NCI-H748 treated with DMSO at 0.1 percent for 48 hours (cell line): ENCODE data around the gene PSMB2.
"Not testable (repeated sequence)": the region's sequence is repeated elsewhere in the genome, so short reads cannot be mapped to it uniquely, and the experiment has no call there.

Experiments used
- DNase-seq: peaks from one replicate; lab custom pipeline; 2025; lab: John Stamatoyannopoulos, UW

The PSMB2 gene

DNA sequence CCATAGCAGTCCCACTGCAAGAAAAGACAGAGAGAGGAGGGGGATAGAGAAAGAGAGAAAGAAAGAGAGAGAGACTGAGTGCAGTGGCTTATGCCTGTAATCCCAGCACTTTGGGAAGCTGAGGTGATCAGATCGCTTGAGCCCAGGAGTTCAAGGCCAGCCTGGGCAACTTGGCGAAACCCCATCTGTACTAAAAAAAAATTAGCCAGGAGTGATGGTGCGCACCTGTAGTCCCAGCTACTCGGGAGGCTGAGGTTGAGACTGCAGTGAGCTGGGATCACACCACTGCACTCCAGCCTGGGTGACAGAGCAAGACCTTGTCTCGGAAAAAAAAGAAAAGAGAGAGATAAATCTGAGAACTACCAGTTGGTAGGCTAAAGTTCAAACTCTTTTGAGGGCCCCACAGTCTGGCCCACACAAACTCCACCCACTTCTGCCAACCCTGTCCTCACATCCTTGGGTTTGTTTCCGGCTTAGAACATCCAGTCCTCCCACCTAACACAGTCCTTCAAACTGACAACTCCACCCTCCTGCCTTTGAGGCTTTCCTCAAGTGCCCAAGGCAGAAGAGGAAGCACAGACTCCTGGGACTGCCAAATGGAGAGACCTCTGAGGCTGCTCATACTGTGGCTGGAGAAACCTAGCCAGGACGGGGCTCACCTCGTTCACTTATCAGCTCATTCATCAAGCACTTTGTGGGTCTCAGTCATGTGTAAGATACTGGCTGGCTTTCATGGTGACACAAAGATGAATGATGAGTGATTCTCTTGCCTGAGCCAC lies 48.1 kb downstream of the PSMB2 start:
- no peak for DNase-seq

DNA sequence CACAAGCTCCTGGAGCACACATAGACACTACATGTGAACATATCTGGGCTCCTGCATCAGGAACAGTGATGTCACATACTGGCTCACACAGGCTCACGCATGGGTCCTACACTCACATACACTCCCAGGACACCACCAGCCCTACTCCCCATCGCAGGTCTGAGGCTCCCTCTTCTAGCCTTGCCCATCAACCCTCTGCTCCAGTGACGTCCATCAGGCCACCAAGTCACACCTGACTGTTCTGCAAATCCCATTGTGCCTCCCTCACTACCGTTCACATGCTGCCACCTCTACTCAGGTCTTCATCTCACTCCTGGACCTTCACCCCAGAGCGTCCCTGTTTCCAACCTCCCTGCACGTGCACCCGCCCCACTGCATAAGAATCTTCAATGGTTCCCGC lies 50.1 kb downstream of the PSMB2 start:
- no peak for DNase-seq

DNA sequence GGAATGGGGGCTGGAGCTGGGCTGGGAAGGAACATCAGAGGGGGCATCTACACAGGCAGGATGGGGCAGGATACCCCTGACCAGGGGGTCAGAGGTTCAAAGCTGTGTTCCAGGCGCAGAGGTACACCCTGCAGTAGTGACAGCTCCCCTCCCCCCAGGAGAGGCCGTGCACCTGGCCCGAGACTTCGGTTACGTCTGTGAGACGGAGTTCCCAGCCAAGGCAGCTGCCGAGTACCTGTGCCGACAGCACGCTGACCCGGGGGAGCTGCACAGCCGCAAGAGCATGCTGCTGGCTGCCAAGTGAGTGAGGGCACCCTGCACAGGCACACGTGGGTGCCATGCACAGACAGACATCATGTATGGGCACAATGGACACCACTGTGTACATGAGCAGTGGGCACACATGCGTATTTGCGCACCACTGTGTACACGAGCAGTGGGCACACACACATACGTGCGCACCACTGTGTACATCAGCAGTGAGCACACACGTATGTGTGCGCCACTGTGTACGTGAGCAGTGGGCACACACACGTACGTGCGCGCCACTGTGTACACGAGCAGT lies 50.8 kb downstream of the PSMB2 start:
- DNase-seq = no peak

DNA sequence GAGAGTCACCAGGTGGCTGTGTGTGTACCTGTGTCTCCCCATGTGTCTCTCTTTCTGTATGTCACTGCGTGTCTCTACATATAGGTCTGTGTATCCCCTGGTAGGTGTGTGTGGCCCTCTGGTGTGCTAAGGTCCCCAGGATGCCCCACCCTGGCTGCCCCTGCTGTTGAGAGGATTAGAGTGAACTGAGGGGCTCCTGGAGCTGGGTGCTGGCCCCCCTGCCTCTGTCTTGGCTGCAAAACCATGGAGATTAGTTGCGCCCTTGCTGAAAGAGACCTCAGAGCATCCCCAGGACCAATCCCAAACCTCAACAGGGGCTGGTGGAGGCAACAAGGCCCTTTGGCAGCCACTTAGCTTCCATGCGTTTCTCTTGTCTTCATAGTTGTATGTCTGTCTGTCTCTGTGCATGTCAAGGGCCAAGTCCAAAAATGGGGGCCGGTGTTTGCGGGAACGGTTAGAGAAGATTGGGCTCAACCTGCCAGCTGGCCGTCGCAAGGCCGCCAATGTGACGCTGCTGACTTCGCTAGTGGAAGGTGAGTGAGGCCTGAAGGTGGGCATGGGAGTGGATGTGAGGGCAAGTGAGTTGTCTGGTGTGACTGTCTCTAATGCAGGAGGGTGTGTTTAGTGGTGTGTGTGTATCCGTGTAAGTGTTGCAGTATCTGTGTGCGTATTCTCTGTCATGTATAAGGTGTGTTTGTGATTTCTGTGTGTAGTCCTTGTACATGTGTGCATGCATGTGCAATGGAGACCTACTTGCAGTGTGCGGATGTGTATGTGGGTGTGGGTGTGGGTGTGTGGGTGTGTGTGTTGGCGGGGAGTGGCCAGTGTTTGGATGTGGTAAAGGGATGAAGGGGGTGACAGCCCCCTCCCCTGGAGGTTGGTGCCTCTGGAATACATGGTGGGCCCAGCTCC lies 51.6 kb downstream of the PSMB2 start:
- no peak for DNase-seq

DNA sequence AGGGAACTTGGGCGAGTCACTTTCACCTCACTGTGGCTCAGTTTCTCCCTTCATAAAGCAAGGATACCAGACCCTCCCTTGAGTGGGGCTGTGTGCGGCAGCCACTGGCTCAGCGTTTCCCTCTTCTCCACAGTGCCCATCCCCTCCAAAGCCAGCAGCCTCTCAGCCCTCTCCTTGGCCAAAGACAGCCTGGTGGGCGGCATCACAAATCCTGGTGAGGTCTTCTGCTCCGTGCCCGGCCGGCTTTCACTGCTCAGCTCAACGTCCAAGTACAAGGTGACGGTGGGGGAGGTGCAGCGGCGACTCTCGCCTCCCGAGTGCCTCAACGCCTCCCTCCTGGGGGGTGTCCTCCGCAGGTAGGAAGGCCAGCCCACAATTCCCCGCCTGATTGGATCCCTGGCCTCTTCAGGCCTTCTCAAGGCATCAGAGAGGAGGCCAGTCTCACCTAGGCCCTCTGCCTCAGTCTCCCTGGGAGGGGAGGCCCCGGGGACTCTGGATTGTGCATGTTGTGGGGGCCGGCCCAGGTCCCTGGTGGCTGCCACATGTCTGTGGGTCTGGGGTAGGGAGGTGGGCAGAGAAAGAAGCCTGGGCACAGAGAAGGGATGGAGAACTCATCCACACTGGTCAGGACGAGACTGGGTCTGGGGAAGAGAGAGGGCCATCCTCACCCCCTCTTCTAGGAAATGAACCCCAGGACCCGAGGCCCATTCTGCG lies 53.0 kb downstream of the PSMB2 start:
- no peak for DNase-seq

DNA sequence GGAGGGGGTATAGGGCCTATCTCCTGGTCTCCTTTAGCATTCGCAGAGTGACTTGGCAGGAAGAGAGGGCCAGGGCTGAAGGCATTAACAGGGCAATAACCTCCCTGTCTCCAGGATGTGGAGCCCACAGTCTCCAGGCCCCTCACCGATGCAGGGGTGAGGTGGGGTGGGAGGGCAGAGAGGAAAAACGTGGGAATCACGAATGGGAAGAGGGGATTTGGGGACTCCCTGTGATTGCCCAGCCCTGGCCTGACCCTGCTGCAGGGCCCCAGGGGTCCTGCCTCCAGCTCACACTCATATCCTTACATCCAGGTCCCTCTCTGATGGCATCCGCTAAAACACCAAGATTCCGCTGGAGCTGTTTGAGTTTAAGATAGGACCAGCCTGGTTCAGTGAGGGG lies 53.6 kb downstream of the PSMB2 start:
- DNase-seq = no peak

DNA sequence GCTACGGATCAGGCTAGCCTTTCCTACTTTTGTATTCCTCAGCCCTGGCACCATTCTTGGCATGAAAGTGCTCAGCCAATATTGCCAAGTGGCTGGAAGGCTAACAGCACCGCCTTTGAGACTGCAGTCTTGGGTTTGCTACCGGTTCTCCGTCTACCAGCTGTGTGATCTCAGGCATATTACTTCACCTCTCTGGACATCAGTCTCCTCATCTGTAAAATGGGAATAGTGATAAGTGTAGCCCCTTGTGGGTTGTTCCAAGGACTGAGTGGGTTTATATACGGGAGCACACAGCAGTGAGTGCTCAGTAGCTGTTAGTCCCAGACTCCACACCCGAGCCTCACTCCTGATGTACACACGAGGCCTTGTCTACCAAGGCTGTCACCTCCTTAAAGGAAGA lies 54.5 kb downstream of the PSMB2 start:
- no peak for DNase-seq

DNA sequence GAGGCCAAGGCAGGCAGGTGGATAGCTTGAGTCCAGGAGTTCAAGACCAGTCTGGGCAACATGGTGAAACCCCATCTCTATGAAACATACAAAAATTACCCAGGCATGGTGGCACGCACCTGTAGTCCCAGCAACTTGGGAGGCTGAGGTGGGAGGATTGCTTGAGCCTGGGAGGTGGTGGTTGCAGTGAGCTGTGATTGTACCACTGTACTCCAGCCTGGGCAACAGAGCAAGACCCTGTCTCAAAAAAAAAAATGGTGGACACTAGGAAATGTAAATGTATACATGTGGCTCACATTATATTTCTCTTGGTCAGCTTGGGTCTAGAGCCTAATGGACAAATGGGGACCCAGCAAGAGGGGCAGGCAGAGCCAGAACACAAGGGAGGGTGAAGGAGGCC lies 55.5 kb downstream of the PSMB2 start:
- not testable (repeated sequence) for DNase-seq

DNA sequence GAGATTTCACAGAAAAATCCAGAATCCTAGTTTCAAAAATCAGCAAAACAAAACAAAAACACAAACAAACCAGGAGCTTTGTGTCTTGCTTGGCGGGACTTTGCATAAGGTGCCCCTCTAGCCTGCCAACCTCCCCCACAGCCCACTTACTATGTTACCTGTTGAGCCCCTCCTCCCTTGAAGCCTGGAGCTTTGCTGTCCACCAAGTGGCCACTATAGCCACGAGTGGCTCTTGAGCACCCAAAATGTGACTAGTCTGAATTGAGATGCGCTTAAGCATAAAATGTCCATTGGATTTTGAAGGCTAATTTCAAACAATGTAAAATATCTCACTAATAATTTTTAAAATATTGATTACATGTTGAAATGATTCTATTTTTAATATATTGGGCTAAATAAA lies 56.0 kb downstream of the PSMB2 start:
- no peak for DNase-seq

DNA sequence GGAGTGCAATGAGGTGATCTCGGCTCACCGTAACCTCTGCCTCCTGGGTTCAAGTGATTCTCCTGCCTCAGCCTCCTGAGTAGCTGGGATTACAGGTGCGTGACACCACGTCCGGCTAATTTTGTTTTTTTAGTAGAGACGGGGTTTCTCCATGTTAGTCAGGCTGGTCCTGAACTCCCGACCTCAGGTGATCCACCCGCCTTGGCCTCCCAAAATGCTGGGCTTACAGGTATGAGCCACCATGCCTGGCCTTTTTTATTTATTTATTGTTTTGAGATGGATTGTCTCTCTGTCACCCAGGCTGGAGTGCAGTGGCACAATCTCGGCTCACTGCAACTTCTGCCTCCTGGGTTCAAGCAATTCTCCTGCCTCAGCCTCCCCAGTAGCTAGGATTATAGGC lies 59.7 kb downstream of the PSMB2 start:
- DNase-seq = not testable (repeated sequence)

DNA sequence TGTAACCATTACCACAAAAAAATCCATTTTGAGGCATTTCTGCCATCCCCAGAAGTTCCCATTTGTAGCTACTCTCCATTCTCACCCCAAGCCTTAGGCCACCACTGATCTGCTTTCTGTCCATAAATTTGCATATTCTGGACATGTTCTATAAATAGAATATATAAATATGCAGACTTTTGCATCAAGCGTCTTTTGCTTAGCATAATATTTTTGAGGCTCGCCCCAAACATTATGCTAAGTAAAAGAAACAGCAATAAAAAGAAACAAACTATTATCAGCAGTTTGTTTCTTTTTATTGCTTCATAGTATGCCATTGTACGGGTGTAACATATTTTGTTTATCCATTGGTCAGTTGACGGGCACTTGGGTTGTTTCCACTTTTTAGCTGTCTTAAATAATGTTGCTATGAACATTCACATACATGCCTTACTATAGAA lies 60.4 kb downstream of the PSMB2 start:
- DNase-seq = no peak

DNA sequence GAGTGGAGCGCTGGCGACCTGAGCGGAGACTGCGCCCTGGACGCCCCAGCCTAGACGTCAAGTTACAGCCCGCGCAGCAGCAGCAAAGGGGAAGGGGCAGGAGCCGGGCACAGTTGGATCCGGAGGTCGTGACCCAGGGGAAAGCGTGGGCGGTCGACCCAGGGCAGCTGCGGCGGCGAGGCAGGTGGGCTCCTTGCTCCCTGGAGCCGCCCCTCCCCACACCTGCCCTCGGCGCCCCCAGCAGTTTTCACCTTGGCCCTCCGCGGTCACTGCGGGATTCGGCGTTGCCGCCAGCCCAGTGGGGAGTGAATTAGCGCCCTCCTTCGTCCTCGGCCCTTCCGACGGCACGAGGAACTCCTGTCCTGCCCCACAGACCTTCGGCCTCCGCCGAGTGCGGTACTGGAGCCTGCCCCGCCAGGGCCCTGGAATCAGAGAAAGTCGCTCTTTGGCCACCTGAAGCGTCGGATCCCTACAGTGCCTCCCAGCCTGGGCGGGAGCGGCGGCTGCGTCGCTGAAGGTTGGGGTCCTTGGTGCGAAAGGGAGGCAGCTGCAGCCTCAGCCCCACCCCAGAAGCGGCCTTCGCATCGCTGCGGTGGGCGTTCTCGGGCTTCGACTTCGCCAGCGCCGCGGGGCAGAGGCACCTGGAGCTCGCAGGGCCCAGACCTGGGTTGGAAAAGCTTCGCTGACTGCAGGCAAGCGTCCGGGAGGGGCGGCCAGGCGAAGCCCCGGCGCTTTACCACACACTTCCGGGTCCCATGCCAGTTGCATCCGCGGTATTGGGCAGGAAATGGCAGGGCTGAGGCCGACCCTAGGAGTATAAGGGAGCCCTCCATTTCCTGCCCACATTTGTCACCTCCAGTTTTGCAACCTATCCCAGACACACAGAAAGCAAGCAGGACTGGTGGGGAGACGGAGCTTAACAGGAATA lies 64.0 kb downstream of the PSMB2 start:
- DNase-seq = no peak

DNA sequence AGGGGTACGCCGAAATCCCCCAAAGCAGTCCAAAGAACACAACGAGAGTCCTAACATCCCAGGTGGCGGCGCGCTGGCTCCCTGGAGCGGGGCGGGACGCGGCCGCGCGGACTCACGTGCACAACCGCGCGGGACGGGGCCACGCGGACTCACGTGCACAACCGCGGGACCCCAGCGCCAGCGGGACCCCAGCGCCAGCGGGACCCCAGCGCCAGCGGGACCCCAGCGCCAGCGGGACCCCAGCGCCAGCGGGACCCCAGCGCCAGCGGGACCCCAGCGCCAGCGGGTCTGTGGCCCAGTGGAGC lies 64.6 kb downstream of the PSMB2 start:
- DNase-seq = not testable (repeated sequence)

DNA sequence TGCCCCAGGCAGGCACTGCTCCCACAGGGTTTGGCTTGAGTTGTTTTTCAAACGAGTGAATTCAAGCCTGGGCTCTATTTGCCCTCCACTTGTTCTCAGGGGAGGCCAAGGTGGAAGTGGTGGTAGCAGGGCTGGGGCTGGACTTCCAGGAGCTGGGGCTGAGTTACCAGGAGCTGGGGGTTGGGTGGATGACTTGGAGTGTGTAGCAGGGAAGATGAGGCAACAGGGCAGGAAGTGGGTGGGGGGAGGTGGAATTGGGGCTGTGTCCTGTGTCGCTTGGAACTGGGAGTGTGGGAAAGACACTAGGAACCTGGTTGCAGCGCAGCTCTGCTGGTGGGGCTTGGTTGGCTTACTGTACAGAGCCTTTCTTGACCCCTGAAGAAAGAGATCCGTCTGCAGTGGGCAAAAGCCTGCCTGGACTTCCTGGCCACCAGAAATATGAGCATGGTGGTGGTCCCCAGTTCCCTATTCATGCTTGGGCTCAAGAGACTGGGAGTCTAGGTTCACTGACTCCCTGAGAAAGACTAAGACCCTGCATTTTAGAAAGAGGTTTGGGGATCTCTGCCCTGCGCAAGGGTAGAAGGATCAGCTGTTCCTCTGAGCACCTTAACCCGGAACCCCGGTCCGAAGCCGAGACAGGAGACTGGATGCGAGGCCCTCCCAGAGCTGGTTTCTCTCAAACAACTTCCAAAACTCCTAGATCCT lies 65.1 kb downstream of the PSMB2 start:
- DNase-seq = no peak

DNA sequence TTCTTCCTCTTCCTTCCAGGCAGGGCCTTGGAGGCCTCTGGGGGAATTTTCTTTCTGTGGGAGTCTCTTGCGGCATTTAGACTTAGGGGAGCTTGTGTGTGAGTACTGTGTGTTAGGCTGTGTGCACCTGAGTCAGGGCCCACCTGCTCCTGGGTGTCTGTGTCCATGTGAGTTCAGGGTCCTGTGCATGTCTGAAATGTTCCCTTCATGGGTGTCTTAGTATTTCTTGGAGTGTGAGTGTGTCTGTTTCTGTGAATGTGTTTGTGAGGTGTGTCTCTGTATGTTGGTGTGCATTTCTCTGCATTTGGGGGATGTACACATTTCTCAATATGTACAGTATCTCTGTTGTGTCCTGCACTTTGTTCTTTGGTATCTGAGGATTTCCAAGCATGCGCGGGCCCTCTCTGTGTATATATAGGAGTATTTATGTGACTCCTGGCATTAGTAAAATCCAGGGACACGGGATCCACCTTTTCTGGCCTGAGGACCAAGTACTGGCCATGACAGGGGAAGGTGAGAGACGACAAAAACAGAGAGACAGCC lies 65.8 kb downstream of the PSMB2 start:
- DNase-seq = no peak

DNA sequence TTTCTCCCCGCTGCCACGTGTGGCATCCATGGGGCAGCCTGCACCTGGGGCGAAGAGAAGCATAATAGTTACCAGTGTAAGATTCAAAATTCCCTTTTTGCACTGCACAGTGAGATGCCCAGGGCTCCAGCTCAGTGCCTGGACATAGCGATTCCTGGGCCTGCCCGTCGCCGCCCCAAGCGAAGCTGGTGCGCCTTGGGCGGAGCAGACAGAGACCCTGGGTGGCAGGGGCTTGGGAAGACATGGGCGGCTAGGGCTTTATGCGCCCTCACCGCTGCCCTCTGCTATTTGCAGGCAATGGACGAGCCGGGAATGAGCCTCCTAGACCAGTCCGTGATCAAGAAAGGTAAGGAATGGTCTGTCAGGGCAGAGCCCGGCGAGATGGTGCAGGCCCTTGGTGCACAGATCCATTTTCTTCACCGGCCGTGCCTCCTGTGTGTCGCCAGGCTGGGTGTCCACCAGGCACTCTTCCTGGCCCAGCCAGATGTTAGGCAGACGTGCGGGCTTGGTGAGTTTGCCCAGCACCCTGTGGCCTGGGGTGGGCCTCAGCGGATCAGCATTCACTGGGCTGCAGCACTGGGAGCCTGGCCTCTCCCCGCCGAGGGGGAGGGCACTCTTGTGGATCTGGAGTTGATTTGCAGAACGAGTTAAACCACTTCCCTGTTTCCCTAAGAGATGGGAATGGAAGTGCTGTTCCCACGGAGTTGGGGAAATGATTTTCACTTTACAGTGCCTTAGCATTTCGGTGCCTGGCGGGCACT lies 66.5 kb downstream of the PSMB2 start:
- no peak for DNase-seq

DNA sequence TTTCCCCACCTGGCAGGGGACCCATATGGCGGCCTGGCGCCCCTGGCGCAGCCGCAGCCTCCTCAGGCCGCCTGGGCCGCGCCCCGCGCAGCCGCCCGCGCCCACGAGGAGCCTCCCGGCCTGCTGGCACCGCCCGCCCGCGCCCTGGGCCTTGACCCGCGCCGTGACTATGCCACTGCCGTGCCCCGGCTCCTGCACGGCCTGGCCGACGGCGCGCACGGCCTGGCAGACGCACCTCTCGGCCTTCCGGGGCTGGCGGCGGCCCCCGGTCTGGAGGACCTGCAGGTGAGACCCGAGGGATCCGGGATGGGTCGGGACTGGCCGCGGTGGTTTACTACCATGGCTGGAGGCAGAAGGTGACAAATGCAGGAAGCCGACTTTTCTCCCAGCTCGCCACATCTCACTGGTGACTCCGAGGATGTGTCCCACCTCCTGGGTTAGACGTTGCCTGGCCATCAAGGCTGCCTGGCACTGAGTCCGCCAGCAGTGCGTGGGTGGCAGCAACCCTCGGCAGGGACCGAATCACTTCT lies 67.1 kb downstream of the PSMB2 start:
- DNase-seq = no peak

DNA sequence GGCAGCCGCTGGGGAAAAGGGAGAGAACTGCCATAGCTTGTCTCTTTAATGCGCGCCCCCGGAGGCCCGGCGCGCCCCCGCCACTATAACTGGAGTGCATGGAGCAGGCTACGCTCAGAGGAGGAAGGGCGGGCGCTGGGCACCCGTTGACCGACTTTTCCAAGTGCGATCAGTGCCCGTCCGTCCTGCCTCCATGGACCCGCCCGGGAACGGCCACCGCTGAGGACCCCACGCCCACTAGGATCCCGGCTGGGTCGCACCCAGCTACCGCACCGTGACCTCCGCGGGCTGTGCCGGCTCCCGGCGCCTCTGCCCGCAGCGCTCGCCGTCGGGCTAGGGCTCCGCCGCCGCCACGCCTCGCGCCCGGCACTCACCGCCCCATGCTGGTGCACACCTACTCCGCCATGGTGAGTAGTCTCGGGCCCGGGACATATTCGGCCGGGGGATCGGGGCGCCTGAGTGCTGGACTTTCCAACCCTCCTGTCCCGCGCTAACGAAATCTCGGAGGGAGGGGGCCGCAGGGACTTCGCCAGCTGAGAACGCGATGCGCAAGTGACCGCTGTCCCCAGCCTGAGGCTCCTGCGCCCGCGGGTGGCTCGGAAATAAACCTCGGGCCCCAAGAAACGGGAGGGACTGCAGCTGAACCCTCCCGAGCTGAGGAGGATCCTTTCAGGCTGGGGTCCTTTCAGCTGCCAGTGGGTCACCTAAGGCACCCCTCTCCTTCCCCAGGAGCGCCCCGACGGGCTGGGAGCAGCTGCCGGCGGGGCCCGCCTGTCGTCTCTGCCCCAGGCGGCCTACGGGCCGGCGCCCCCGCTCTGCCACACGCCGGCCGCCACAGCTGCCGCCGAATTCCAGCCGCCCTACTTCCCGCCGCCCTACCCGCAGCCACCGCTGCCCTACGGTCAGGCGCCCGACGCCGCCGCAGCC lies 67.9 kb downstream of the PSMB2 start, which contains the start of gene TFAP2E:
TSS of gene TFAP2E (plus strand) at position 117 of the 927 bp plus-strand sequence. CDS start at position 381, 264 bp downstream.
- DNase-seq = no peak
